Stimulated activated CD4-positive, alpha-beta T cell treated with anti-CD3 and anti-CD28 coated beads, Interleukin-4, amount 100 ng/mL, for 48 hours (primary cell): ENCODE data around the gene B3GALT5.

Experiments
- DNase-seq, 2 donors: peaks; one replicate each; pipeline ENCODE4 v3.0.0-alpha.2; 2020; ENCODE audit warnings: low read depth in 2 of 2

B3GALT5 gene

GRCh38 chr21:39696196-39696595, 83.5 kb downstream of the B3GALT5 start:
- DNase-seq, result no peak

DNA sequence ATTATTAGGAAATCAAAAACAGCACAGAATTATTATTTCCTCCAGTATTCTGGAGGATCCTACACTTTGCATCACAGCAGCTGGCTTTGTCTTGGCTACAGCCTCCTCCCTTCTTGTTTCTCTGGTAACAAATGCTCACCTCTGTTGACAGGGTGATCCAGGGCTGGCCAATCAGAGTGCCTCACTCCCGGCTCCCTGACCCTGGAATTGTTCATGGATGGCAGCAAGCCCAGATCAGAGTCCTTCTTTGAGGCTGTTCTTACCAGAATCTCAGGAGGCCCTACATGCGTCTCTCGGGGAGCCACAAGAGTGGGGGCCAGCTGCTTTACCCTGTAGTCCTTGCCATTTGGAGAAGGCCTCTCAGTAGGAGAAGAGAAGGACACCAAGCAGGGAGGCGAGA, 83.9 kb downstream of the B3GALT5 start:
- DNase-seq, result no peak

DNA sequence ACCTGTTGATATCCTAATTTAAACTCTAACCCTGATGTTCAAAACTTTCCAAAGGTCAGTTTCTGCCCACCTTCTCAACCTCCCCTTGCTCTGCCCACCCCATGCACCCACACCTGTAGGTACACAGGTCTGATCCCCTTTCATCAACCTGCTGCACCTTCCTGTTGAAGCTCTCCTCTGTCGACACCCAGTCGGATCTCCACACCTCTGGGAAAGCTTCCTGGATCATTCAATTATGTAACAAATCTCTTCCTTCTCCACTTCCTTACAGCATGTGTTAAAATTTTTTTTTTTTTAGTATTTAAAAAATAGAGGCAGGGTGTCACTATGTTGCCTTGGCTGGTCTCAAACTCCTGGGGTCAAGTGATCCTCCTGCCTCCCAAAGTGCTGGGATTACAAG, 87.6 kb downstream of the B3GALT5 start:
- no peak for DNase-seq

GRCh38 chr21:39703578-39703977, 90.8 kb downstream of the B3GALT5 start:
- no peak for DNase-seq

- no peak for DNase-seq
Observed at GRCh38 chr21:39705849-39706248, 93.1 kb downstream of the B3GALT5 start.

DNA sequence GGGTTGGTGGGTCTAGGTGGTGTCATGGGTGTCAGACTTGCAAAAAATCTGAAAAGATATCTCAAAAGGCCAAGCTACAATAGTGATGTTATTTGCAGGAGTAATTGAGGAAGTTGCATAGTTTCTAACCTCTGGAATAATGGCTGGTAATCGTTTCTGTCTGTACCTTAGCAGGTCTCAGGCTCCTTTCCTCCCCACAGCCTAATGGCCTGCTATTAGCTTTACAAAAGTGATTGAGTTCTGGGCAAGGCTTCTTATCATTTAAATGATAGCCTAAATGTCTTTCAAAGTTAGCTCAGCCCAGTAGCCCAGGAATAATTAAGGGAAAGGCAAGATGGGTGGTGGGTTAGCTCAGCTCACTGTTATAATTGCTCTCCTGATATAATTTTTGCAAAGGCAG, 94.6 kb downstream of the B3GALT5 start:
- no peak for DNase-seq

DNA sequence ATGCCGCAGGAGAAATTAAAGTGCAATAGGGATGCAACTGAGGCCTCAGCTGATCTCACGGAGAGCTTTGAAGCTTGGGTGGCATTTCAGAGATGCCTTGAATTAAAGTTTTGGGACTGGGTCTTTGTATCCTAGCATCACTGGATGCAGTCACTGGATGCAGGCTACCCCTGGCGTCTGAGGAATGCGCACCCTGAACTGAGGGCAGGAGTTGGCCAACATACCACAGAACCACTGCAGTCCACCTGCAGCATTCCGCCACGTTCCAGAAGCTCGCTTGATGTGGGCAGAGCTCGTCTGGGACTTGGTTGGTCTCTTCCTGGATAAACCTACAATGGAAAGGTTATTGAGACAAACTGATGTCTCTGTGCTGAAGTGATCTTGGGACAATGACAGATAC, 98.1 kb downstream of the B3GALT5 start:
- no peak for DNase-seq

DNA sequence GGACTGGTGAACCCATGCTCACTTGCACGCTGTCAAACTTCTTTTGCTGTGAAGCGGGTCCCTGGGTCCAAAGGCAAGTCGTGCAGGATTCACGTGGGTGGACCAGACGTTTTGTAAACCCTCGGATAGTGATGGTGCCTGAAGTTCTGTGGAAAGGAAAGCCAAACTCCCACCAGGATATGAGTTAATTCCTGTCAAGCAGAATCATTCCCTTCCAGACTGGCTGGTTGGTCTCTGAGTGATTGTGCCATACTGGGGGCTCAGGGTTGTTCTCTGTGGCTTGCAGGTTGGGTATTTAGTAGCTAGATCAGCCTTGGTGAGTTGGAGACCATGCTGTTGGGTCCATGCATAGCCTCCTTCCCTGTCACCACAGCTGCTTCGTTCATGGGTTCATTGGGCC, 99.5 kb downstream of the B3GALT5 start:
- DNase-seq, result no peak

DNA sequence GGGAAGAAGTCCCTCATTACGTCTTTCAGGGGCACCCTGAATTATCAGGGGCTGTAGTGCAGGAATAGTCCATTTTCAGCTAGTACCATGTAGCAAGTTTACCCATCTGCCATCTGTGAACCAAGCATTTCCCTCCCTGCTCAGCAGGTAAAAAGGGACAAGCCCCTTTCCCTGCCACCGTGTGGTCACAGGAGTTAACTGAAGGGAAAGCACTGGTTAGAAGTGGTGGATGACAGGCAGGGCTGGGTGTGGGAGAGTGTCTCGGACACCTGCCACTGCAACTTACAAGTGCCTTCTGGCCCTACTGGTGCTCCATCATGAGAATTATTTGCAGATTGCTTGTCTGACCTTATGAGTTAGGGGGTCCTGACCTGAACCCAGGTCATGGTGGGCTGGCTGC, 100.2 kb downstream of the B3GALT5 start:
- no peak for DNase-seq

DNA sequence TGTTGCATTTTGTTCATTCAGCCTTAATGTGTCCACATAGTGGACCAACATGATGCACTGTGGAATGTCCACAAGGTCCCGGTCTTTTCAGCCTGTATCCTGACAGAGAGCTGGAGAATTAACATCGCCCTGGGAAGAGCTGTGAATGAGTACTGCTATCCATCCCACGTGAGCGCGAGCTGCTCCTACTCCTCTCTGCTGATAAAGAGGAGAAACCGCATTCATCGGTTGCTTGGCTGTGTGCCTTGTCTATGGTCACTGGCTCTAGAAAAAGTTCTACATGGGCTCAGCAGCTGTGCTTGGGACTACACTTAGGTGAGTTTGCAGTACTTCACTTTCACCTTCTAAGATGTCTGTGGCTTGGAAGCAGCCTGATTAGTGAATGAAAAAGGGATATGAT, 101.2 kb downstream of the B3GALT5 start:
- DNase-seq, result no peak

- no peak for DNase-seq
Observed at GRCh38 chr21:39714331-39714730, 101.6 kb downstream of the B3GALT5 start.

GRCh38 chr21:39715804-39716397, 103.2 kb downstream of the B3GALT5 start:
- DNase-seq, result peak; percentile 11 to 28

DNA sequence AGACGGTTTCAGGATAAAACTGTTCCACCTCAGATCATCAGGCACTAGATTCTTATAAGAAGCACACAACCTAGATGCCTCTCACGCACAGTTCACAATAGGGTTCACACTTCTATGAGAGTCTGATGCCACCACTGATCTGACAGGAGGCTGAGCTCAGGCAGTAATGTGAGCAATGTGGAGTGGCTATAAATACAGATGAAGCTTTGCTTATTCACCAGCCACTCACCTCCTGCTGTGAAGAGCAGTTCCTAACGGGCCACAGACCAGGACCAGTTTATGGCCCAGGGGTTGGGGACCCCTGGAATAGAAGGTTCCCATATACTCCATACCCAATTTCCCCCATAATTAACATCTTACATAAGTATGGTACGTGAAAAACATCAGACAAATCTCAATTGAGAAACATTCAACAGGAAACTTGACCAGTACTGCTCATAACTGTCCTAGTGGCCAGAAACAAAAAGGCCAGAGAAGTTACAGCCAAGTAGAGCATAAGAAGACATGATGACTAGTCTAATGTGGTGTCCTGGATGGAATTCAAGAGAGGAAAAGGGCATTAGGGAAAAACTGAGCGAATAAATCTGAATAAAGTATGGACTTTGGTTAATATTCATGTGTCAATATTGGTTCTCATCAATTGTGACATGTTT, 107.5 kb downstream of the B3GALT5 start:
- no peak for DNase-seq

DNA sequence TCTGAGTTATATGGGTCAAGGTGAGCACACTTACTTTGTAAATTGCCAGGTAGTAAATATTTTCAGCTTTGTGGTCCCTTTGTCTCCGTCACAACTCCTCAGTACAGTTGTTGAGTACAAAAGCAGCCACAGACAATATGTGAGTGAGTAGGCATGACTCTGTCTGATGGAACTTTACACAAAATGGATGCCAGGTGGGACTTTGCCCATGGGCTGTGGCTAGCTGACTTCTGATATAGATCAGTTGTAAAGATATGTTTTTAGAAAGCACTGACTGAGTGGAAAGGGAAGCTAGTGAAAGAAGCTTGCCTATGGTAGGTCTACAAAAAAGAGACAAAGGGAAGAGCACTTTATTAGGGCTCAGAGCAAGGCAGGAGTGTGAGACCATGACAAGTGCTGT, 109.1 kb downstream of the B3GALT5 start:
- DNase-seq, result no peak
